ENCODE results near the gene LAMB1.

Gene LAMB1

GRCh38 chr7:107982918-107983389, 20.0 kb downstream of the LAMB1 start:
- H3F3A ChIP-seq (ENCODE audit: insufficient read depth, low read length), result no peaks in the 10 kb centered on the region
- H2AFZ ChIP-seq (ENCODE audit: low read length), result no peak overlapping the region
- no peaks in the 10 kb centered on the region for H3K27me3 ChIP-seq (ENCODE audit: insufficient read depth, low read length)
- TF ChIP-seq CTCF (IDR thresholded peaks at IDR 0.05; ENCODE audit: low read length) (peak; percentile 27; the same call in 1 of the 2 replicates), EZH2 (IDR thresholded peaks at IDR 0.05; ENCODE audit: borderline replicate concordance, low read length) (no peak)
- no peak overlapping the region for H3K4me3 ChIP-seq (ENCODE audit: low read depth, low read length, poor library complexity, severe bottlenecking)
- H3K36me3 ChIP-seq (ENCODE audit: insufficient read depth, low read length), result no peaks in the 10 kb centered on the region
- no peak overlapping the region for H3K27ac ChIP-seq (ENCODE audit: low read depth, low read length, poor library complexity, severe bottlenecking)
- no peaks in the 10 kb centered on the region for H3K9me2 ChIP-seq (ENCODE audit: low read depth, low read length)
- no peaks in the 10 kb centered on the region for H3K79me2 ChIP-seq (ENCODE audit: insufficient read depth, low read length)
- H3K4me2 ChIP-seq (ENCODE audit: low read length), result no peak overlapping the region
- no peak overlapping the region for H3K9ac ChIP-seq (ENCODE audit: low read length)
- H3K4me1 ChIP-seq (ENCODE audit: insufficient read depth, low read length, severe bottlenecking), result no peaks in the 10 kb centered on the region
- H4K20me1 ChIP-seq (ENCODE audit: insufficient read depth, low read length), result no peaks in the 10 kb centered on the region
- H3K9me3 ChIP-seq (ENCODE audit: low read length), result no peaks in the 10 kb centered on the region

GRCh38 chr7:107982042-107982840, 20.7 kb downstream of the LAMB1 start:
- Histone ChIP-seq H3F3A (ENCODE audit: insufficient read depth, low read length) (no peaks in the 10 kb centered on the region), H3K9me2 (ENCODE audit: low read depth, low read length) (no peaks in the 10 kb centered on the region), H3K4me3 (ENCODE audit: low read depth, low read length, poor library complexity, severe bottlenecking) (no peak overlapping the region), H3K4me1 (ENCODE audit: insufficient read depth, low read length, severe bottlenecking) (no peaks in the 10 kb centered on the region), H3K36me3 (ENCODE audit: insufficient read depth, low read length) (no peaks in the 10 kb centered on the region), H3K27ac (ENCODE audit: low read depth, low read length, poor library complexity, severe bottlenecking) (no peak overlapping the region), H4K20me1 (ENCODE audit: insufficient read depth, low read length) (no peaks in the 10 kb centered on the region), H3K79me2 (ENCODE audit: insufficient read depth, low read length) (no peaks in the 10 kb centered on the region), H3K27me3 (ENCODE audit: insufficient read depth, low read length) (no peaks in the 10 kb centered on the region), H3K9ac (ENCODE audit: low read length) (no peak overlapping the region), H3K9me3 (ENCODE audit: low read length) (no peaks in the 10 kb centered on the region), H2AFZ (ENCODE audit: low read length) (no peak overlapping the region), H3K4me2 (ENCODE audit: low read length) (no peak overlapping the region)
- TF ChIP-seq CTCF (IDR thresholded peaks at IDR 0.05; ENCODE audit: low read length) (no peak), EZH2 (IDR thresholded peaks at IDR 0.05; ENCODE audit: borderline replicate concordance, low read length) (no peak)

GRCh38 chr7:107981466-107981865, 21.5 kb downstream of the LAMB1 start:
- H3K36me3 ChIP-seq (ENCODE audit: insufficient read depth, low read length), result no peaks in the 10 kb centered on the region
- H3K79me2 ChIP-seq (ENCODE audit: insufficient read depth, low read length), result no peaks in the 10 kb centered on the region
- H3F3A ChIP-seq (ENCODE audit: insufficient read depth, low read length), result no peaks in the 10 kb centered on the region
- H3K4me3 ChIP-seq (ENCODE audit: low read depth, low read length, poor library complexity, severe bottlenecking), result no peak overlapping the region
- no peak for TF ChIP-seq EZH2 (IDR thresholded peaks at IDR 0.05; ENCODE audit: borderline replicate concordance, low read length)
- TF ChIP-seq CTCF (IDR thresholded peaks at IDR 0.05; ENCODE audit: low read length), result no peak
- H3K27me3 ChIP-seq (ENCODE audit: insufficient read depth, low read length), result no peaks in the 10 kb centered on the region
- H3K4me2 ChIP-seq (ENCODE audit: low read length), result no peak overlapping the region
- no peak overlapping the region for H3K9ac ChIP-seq (ENCODE audit: low read length)
- no peak overlapping the region for H3K27ac ChIP-seq (ENCODE audit: low read depth, low read length, poor library complexity, severe bottlenecking)
- no peaks in the 10 kb centered on the region for H3K4me1 ChIP-seq (ENCODE audit: insufficient read depth, low read length, severe bottlenecking)
- no peak overlapping the region for H2AFZ ChIP-seq (ENCODE audit: low read length)
- no peaks in the 10 kb centered on the region for H3K9me3 ChIP-seq (ENCODE audit: low read length)
- no peaks in the 10 kb centered on the region for H3K9me2 ChIP-seq (ENCODE audit: low read depth, low read length)
- no peaks in the 10 kb centered on the region for H4K20me1 ChIP-seq (ENCODE audit: insufficient read depth, low read length)
